Suppressor macrophage treated with lipopolysaccharide for 1 hour (primary cell): ENCODE measurements around the gene TRAPPC14.

Experiments used
- DNase-seq, 3 donors: peaks; one replicate each; pipeline ENCODE4 v3.0.0-alpha.2; 2020 to 2022

TRAPPC14 gene

GRCh38 chr7:100124301-100125230, 34.0 kb downstream of the TRAPPC14 start:
- DNase-seq: no peak

GRCh38 chr7:100122568-100122967, 36.0 kb downstream of the TRAPPC14 start:
- no peak for DNase-seq

- no peak for DNase-seq
These were observed 36.5 kb downstream of the TRAPPC14 start for GRCh38 chr7:100122067-100122466.

- no peak for DNase-seq
These were observed 37.8 kb downstream of the TRAPPC14 start for GRCh38 chr7:100120733-100121036.

- DNase-seq: peak in 2 of 3 donors; percentile 60 to 63
These were observed 38.4 kb downstream of the TRAPPC14 start for GRCh38 chr7:100119970-100120732.

GRCh38 chr7:100119072-100119969, 39.2 kb downstream of the TRAPPC14 start, which contains the start of the genes CNPY4 and TAF6:
TSS of gene CNPY4 (plus strand) at chr7:100119634. CDS start at chr7:100119745, 111 bp downstream.
TSS of gene TAF6 (minus strand) at chr7:100119358. CDS start at chr7:100114209, 5,149 bp downstream.
- peak; percentile 97 for DNase-seq

- DNase-seq: no peak
These were observed 40.0 kb downstream of the TRAPPC14 start for GRCh38 chr7:100118388-100119071.

GRCh38 chr7:100115026-100115425, 43.5 kb downstream of the TRAPPC14 start:
- no peak for DNase-seq

GRCh38 chr7:100111914-100112313, 46.6 kb downstream of the TRAPPC14 start:
- no peak for DNase-seq

- no peak for DNase-seq
These were observed 47.4 kb downstream of the TRAPPC14 start for GRCh38 chr7:100111156-100111555.

GRCh38 chr7:100109521-100110163, 48.9 kb downstream of the TRAPPC14 start:
- DNase-seq: no peak

- DNase-seq: no peak
These were observed 50.6 kb downstream of the TRAPPC14 start for GRCh38 chr7:100107890-100108289.

GRCh38 chr7:100107125-100107737, 51.3 kb downstream of the TRAPPC14 start:
- DNase-seq: no peak

- no peak for DNase-seq
These were observed 51.9 kb downstream of the TRAPPC14 start for GRCh38 chr7:100106633-100107032.

- no peak for DNase-seq
These were observed 53.0 kb downstream of the TRAPPC14 start for GRCh38 chr7:100105534-100105933.
